Caco-2 (cell line): ENCODE data around the gene BHLHE23. TPM values are rescaled to one million over a fixed set of nuclear protein-coding genes. Genes with fewer than 3 reads are reported as not detected.

ENCODE experiments used
- BruUV-seq: library from RNA; stranded (reverse); fragments of 400-500 nt; replicated peaks from 2 replicates; lab custom pipeline; 2021; lab: Mats Ljungman, UMichigan
- CTCF ChIA-PET: fragments of 300-600 bp; sonication (Branson Sonifier 250); formaldehyde crosslinking; loops from one replicate; lab custom pipeline; 2022; ENCODE audit warnings: antibody characterized with exemption; lab: Charles Lee
- POLR2A ChIA-PET: fragments of 300-600 bp; sonication (Branson Sonifier 250); formaldehyde crosslinking; loops from one replicate; lab custom pipeline; 2022; ENCODE audit warnings: antibody characterized with exemption; lab: Charles Lee
- DNase-seq, 2 experiments: peaks; one replicate each; pipeline versions ENCODE4 v3.0.0 to v3.0.0-alpha.2; 2020 to 2022
- H3K27me3 ChIP-seq: replicated peaks from 2 replicates; pipeline ENCODE4 v1.6.0; 2011; ENCODE audit warnings: low read length; ENCODE audit not compliant: control insufficient read depth, insufficient read depth
- H3K36me3 ChIP-seq: 2 replicates; pipeline ENCODE4 v1.5.1; 2011; ENCODE audit warnings: low read length; ENCODE audit not compliant: control insufficient read depth, insufficient read depth
- H3K4me1 ChIP-seq: fragments of 250-450 bp; sonication (Bioruptor Pico); 2 replicates; pipeline ENCODE4 v1.5.1; 2020; ENCODE audit warnings: mild to moderate bottlenecking
- H3K4me3 ChIP-seq: 2 replicates; pipeline ENCODE4 v1.5.1; 2011; ENCODE audit warnings: low read depth, mild to moderate bottlenecking, control low read depth, low read length
- H3K9me3 ChIP-seq: fragments of 250-450 bp; sonication (Bioruptor Pico); 2 replicates; pipeline ENCODE4 v1.5.1; 2020; ENCODE audit warnings: mild to moderate bottlenecking, moderate library complexity
- H3K27ac Mint-ChIP-seq: one replicate; pipeline ENCODE4 v1.8.0; 2022; ENCODE audit warnings: mixed read lengths; ENCODE audit not compliant: unreplicated experiment
- H3K27me3 Mint-ChIP-seq: one replicate; pipeline ENCODE4 v1.8.0; 2022; ENCODE audit warnings: mixed read lengths; ENCODE audit not compliant: insufficient read depth, unreplicated experiment
- H3K36me3 Mint-ChIP-seq: one replicate; pipeline ENCODE4 v1.8.0; 2022; ENCODE audit warnings: mild to moderate bottlenecking, mixed read lengths; ENCODE audit not compliant: insufficient read depth, unreplicated experiment
- H3K4me1 Mint-ChIP-seq: one replicate; pipeline ENCODE4 v1.8.0; 2022; ENCODE audit warnings: low read depth, mixed read lengths; ENCODE audit not compliant: unreplicated experiment
- H3K4me3 Mint-ChIP-seq: one replicate; pipeline ENCODE4 v1.8.0; 2022; ENCODE audit warnings: mild to moderate bottlenecking, moderate library complexity, mixed read lengths; ENCODE audit not compliant: unreplicated experiment
- H3K9me3 Mint-ChIP-seq: one replicate; pipeline ENCODE4 v1.8.0; 2022; ENCODE audit warnings: mixed read lengths; ENCODE audit not compliant: unreplicated experiment
- intact Hi-C: fragments of 100-400 bp; cut with micrococcal nuclease; formaldehyde crosslinking; loops from one replicate; pipeline ENCODE4 v1.10.0; 2022; ENCODE audit not compliant: unreplicated experiment
- total RNA-seq: library from RNA; stranded (reverse); gene quantifications from 2 replicates; pipeline ENCODE4 v1.2.3, GENCODE V29; 2022
- TF ChIP-seq, protein P1 (sequence below), 2 experiments: fragments of 200-600 bp in 1 of 2; IDR thresholded peaks; 1 replicate in 1 of 2; 2 replicates in 1 of 2; pipeline versions ENCODE4 v1.5.1 to v1.8.0; 2011 to 2022; ENCODE audit warnings: antibody characterized with exemption in 1 of 2, control low read depth in 1 of 2, inconsistent platforms in 1 of 2, low read depth in 1 of 2, low read length in 1 of 2, mild to moderate bottlenecking in 1 of 2, moderate library complexity in 1 of 2; ENCODE audit not compliant: insufficient read depth in 1 of 2, severe bottlenecking in 1 of 2, unreplicated experiment in 1 of 2

Gene BHLHE23
- total RNA-seq, 1 experiment from 2014 or later = 0.95 TPM

DNA sequence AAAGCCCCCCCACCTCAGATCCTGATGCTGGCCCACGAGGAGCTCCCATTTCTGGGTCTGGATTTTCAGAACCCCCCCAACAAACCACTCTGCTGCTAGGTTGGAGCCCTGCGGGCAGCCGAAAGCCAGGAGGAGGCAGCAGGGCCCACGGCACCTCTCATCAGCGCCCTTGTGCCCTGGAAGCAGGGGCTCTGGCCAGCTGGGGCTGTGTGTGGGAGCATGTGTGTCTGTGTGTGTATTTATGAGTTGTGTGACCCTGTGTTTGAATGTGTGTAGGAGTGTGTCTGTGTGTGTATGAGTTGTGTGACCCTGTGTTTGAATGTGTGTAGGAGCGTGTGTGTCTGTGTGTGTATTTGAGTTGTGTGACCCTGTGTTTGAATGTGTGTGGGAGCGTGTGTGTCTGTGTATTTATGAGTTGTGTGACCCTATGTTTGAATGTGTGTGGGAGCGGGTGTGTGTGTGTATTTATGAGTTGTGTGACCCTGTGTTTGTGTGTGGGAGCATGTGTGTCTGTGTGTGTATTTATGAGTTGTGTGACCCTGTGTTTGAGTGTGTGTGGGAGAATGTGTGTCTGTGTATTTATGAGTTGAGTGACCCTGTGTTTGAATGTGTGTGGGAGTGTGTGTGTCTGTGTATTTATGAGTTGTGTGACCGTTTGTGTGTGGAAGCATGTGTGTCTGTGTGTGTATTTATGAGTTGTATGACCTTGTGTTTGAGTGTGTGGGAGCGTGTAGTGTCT lies 35.4 kb downstream of the BHLHE23 start:
- Histone ChIP-seq H3K4me3 (no peak overlapping the region), H3K36me3 (no peaks in the 10 kb centered on the region), H3K9me3 (no peaks in the 10 kb centered on the region), H3K27me3 (no peaks in the 10 kb centered on the region), H3K4me1 (peaks cover 7% of the 10 kb centered on the region)
- no TSS peak for BruUV-seq
- TF ChIP-seq, protein P1, sequence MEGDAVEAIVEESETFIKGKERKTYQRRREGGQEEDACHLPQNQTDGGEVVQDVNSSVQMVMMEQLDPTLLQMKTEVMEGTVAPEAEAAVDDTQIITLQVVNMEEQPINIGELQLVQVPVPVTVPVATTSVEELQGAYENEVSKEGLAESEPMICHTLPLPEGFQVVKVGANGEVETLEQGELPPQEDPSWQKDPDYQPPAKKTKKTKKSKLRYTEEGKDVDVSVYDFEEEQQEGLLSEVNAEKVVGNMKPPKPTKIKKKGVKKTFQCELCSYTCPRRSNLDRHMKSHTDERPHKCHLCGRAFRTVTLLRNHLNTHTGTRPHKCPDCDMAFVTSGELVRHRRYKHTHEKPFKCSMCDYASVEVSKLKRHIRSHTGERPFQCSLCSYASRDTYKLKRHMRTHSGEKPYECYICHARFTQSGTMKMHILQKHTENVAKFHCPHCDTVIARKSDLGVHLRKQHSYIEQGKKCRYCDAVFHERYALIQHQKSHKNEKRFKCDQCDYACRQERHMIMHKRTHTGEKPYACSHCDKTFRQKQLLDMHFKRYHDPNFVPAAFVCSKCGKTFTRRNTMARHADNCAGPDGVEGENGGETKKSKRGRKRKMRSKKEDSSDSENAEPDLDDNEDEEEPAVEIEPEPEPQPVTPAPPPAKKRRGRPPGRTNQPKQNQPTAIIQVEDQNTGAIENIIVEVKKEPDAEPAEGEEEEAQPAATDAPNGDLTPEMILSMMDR (IDR thresholded peaks at IDR 0.05; ENCODE audit: insufficient read depth in 1 of 2, low read depth in 1 of 2, low read length in 1 of 2, severe bottlenecking in 1 of 2, unreplicated experiment in 1 of 2) = no peak
- ChIA-PET CTCF (interaction anchor here (0.5 to 2.1 kb wide), 6 partner anchors 10 to 209 kb away, joined by 3 to 12 read pairs (median 4); no protein-coding TSS in a partner anchor), POLR2A (interaction anchor here (0.6 kb wide), 1 partner anchor 33 kb away, joined by 3 read pairs; no protein-coding TSS in a partner anchor)
- H3K36me3 Mint-ChIP-seq = peaks cover 12% of the 10 kb centered on the region
- no peaks in the 10 kb centered on the region for H3K27me3 Mint-ChIP-seq
- DNase-seq = no peak
- H3K9me3 Mint-ChIP-seq = no peaks in the 10 kb centered on the region
- peaks cover 13% of the 10 kb centered on the region for H3K4me1 Mint-ChIP-seq
- no peak overlapping the region for H3K27ac Mint-ChIP-seq
- H3K4me3 Mint-ChIP-seq = peak overlapping the region; percentile 70
- intact Hi-C loops = no loop called here

DNA sequence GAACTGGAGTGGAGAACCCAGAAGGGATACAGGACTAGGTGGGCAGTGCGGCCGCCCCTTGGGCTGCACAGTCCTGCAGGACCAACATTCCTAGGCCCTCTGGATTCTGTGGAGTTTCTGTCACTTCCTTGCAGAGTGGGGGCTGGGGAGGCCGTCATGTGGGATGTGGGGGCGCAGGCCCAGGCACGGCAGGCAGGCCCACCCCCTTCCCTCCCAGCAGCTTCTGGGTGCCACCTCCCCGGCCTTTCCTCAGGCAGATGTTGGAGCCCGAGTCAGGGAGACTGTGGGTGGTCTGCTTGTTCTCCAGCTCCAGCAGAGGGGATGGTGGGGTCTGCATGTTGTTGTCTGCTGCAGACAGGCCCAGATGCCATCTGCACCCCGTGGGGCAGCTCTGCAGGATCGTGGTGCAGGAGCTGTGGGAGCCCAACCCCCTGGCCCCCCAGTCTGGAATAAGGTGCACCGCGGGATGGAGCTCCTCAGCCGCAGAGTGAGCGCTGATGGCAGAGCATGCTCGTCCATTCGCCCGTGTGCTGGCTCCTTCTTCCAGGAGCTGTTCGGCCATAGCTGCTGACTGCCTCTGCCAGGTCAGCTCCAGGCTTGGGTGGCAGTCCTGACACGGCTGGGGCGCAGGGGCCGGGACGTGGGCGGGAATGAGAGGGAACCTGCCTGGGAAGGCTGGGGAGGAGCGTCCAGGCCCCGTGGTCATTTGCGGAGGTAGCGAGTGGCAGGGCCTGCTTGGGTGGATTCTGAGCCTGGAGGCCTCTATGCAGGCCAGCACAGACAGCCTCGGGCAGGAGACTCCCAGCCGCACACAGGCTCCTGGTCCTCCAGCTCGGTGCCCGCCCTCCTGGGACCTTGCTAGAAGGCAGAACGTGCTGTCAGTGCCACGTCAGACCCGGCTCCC lies 36.2 kb downstream of the BHLHE23 start:
- Histone ChIP-seq H3K27me3 (no peaks in the 10 kb centered on the region), H3K36me3 (peaks cover under 1% of the 10 kb centered on the region; the same call in 1 of the 2 replicates), H3K4me3 (no peak overlapping the region), H3K4me1 (peaks cover 7% of the 10 kb centered on the region), H3K9me3 (no peaks in the 10 kb centered on the region)
- Mint-ChIP-seq H3K36me3 (peaks cover 13% of the 10 kb centered on the region), H3K4me3 (no peak overlapping the region), H3K9me3 (no peaks in the 10 kb centered on the region), H3K4me1 (peaks cover 13% of the 10 kb centered on the region), H3K27me3 (no peaks in the 10 kb centered on the region), H3K27ac (no peak overlapping the region)
- no TSS peak for BruUV-seq
- TF ChIP-seq, protein P1 (IDR thresholded peaks at IDR 0.05; ENCODE audit: insufficient read depth in 1 of 2, low read depth in 1 of 2, low read length in 1 of 2, severe bottlenecking in 1 of 2, unreplicated experiment in 1 of 2) = no peak
- ChIA-PET CTCF (interaction anchor here (0.5 to 2.1 kb wide), 6 partner anchors 9 to 210 kb away, joined by 3 to 12 read pairs (median 4); no protein-coding TSS in a partner anchor), POLR2A (interaction anchor here (0.6 kb wide), 1 partner anchor 32 kb away, joined by 3 read pairs; no protein-coding TSS in a partner anchor)
- DNase-seq = no peak
- intact Hi-C loops = no loop called here

DNA sequence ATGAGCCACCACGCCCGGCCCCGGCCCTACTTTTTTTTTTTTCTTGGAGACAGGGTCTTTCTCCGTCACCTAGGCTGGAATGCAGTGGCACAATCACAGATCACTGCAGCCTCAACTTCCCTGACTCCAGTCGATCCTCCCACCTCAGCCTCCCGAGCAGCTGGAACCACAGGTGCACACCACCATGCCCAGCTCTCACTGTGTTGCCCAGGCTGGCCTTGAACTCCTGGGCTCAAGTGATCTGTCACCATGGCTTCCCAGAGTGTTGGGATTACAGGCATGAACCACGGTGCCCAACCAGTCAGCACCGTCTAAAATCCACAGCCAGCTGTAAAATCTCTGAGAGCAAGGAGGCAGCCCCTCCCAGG lies 36.8 kb downstream of the BHLHE23 start:
- ChIA-PET POLR2A (no interaction called here), CTCF (interaction anchor here (1.0 to 2.1 kb wide), 2 partner anchors 15 to 45 kb away, joined by 3 to 12 read pairs; no protein-coding TSS in a partner anchor)
- peaks cover 5% of the 10 kb centered on the region for H3K36me3 ChIP-seq
- H3K27ac Mint-ChIP-seq = no peak overlapping the region
- TF ChIP-seq, protein P1 (IDR thresholded peaks at IDR 0.05; ENCODE audit: insufficient read depth in 1 of 2, low read depth in 1 of 2, low read length in 1 of 2, severe bottlenecking in 1 of 2, unreplicated experiment in 1 of 2) = no peak
- peaks cover 13% of the 10 kb centered on the region for H3K4me1 Mint-ChIP-seq
- BruUV-seq = no TSS peak
- H3K4me1 ChIP-seq = peaks cover 7% of the 10 kb centered on the region
- peaks cover 16% of the 10 kb centered on the region for H3K36me3 Mint-ChIP-seq
- no peaks in the 10 kb centered on the region for H3K9me3 ChIP-seq
- intact Hi-C loops = no loop called here
- H3K4me3 ChIP-seq = no peak overlapping the region
- H3K27me3 ChIP-seq = no peaks in the 10 kb centered on the region
- no peak for DNase-seq
- no peak overlapping the region for H3K4me3 Mint-ChIP-seq
- H3K27me3 Mint-ChIP-seq = no peaks in the 10 kb centered on the region
- H3K9me3 Mint-ChIP-seq = no peaks in the 10 kb centered on the region
